HG03354 (cell line): Measurements from ENCODE around the gene CATSPERD.
"Not testable (repeated sequence)": the region's sequence is repeated elsewhere in the genome, so short reads cannot be mapped to it uniquely, and the experiment has no call there.

ENCODE experiments used
- ATAC-seq: cut with Tn5 transposase; IDR thresholded peaks from one replicate; pipeline ENCODE4 v1.9.1; 2021; ENCODE audit warnings: mild to moderate bottlenecking; ENCODE audit not compliant: unreplicated experiment, poor library complexity, severe bottlenecking

The CATSPERD gene

DNA sequence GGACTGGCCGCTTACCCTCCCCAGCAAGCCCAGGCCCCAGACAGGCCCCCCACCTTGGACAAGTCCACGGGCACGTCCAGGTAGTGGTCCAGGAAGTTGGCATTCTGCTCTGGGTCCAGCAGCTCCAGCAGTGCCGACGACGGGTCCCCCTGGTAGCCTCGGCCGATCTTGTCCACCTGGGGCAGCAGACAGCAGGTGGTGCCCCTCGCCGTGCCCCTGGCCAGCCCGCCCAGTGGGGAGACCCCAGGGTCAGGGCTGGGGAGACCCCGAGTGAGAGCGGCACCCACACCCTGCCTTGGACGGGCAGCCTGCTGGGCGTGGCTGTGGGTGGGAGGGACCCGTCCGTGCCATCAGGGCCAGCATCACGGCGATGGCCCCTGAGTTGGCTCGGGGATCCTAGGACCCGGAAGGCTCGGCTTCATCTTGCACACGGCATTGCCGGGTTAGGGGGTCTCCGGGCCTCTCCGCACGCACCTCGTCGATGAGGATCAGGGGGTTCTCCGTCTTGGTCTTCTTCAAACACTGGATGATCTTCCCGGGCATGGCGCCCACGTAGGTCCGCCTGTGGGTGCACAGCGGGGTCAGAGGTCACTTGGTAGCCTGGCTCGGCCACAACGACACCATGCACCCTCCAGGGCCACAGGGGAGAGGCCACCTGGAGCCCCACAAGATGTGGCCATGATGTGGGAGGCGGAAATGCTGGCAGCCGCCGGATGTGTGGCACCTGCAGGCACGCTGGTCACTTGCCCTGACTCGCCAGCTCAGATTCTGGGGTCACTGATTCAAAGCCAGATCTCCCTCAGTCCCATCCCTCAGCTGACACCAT is 24.0 kb upstream of the CATSPERD start:
- no peak for ATAC-seq

- no peak for ATAC-seq
Observed at GRCh38 chr19:5697022-5697889, 23.2 kb upstream of the CATSPERD start.

DNA sequence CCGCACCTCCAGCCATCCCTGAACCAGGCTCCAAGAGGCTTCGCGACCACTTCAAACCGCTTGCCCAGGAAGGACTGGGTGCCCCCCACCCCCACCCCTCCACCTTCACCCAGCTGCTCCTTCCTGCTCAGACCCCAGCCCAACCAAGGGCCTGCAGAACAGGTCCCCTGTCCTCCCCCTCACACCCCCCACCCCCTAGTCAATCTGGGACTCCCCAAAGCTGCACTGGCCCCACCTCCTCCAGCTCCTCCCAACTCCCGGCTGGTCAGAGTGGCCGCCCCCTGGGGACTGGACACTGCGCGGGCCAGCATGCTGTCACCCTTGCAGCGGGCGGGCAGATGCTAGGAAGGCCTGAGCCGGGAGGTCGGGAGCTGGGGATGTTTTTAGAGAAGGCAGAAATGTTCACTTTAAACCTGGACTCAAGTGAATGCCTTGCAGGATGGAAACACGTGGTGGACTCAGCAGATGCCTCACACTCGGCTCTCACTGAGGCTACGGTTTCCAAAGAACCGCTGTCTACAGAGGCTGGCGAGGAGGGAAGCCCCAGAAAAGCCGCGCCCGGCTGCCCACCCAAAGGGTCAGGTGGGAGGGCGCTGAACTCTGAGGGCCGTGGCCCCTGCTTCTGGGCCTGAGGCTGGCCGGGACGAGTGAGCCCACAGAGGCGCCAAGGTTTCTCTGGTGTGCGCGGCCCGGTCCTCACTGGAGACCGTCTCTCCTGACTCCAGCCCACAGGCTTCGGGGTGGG is 22.4 kb upstream of the CATSPERD start:
- no peak for ATAC-seq

DNA sequence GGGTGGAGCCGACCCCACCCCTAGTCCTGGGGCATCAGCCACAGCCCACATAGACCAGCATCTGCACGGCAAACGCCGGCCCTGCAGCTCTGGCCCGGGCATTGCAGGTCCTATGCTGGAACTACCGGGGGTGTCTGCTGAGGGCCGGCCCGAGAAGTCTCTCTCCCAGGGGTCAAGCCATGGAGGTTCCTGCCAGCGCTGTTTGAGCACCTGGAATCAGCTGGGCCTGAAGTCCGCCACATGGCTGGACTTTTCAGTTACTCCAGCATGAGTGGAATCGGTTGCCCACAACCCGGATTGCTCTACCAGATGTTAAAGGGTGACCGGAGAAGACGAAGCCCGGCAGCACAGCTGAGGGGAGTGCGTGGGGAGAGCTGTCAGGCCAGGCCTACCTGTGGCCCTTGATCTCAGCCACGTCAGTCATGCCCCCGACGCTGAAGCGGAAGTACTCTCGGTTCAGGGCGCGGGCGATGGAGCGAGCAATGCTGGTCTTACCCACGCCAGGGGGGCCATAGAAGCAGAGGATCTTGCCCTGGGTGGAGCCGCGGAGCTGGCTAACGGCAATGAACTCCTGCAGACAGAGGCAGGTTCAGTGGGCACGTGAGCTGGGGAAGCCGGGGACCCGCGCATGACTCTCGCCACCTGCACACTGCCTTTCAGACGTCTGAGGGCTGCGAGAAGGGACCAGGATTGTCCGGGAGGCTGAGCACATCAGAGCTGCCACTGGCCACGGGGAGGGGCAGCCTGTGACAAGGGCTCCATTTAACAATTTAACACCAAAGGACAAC is 21.6 kb upstream of the CATSPERD start:
- no peak for ATAC-seq

DNA sequence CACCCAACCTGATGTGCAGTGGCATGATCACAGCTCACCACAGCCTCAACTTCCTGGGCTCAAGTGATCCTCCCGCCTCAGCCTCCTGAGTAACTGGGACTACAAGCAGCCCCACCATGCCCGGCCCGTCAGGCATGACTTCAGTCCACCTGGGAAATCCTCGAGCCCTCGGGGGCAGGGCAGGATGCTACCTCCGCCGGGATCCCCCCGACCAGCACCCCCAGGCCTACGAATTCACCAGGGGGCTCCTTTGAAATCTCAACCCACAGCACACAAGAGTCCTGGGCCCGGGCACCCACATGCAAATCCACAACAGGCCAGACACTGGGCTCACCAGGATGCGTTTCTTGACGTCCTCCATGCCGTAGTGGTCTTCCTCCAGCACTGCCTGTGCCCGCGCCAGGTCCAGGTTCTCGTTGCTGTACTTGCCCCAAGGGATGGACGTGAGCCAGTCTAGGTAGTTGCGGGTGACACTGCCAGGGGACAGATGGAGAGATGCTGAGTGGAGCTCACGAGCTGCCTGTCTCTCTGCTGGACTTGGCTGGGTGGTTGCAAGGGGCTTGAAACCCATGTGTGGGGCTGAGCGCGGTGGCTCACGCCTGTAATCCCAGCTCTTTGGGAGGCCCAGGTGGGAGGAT is 19.9 kb upstream of the CATSPERD start:
- no peak for ATAC-seq

DNA sequence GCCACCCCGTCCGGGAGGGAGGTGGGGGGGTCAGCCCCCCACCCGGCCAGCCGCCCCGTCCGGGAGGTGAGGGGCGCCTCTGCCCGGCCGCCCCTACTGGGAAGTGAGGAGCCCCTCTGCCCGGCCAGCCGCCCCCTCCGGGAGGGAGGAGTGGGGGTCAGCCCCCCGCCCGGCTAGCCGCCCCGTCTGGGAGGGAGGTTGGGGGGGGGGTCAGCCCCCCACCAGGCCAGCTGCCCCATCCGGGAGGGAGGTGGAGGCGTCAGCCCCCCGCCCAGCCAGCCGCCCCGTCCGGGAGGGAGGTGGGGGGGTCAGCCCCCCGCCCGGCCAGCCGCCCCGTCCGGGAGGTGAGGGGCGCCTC is 18.4 kb upstream of the CATSPERD start:
- ATAC-seq: not testable (repeated sequence)

DNA sequence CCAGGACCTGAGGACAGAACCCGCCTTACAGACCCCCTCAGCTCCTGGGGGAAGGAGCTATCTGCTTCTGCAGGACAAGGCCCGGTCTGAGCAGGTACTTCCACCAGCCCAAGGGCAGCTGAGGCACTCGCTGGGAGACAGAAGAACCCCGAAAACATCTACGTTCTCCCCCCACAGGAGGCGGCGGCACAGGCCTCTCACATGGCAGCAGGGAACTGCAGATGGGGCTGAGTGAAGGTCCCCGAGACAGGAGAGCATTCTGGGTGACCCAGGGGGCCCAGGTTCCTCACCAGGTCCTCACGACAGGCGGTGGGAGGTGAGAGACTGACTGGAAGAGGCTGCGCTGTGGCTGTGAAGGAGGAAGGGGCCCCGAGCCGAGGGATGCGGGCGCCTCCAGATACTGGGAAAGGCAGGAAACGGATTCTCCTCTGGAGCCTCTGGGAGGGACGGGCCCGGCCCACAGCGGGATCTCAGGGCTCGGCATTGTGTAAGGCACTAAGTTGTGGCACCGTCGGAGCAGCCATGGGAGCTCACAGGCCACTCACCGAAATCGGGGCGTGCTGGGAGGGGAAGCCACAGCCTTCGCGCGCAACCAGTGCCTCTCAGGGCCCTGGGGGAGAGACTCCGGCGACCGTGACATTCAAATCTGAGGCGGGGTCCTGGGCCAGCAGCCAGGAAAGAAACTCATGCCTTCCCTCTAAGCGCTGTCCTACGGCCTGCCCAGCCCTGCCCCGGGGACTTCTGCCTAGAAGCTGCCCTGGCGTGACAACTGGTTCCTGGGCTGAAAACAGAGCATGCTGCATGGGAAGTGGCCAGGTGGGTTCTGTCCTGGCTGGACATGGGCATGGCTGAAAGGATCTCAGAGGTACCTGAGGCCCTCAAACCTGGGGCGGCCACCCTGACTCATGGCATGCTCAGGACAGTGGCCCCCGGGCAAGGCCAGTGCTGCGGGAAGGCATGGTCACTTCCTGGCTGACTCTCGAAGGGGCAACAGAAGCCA is 16.3 kb upstream of the CATSPERD start:
- ATAC-seq: no peak

DNA sequence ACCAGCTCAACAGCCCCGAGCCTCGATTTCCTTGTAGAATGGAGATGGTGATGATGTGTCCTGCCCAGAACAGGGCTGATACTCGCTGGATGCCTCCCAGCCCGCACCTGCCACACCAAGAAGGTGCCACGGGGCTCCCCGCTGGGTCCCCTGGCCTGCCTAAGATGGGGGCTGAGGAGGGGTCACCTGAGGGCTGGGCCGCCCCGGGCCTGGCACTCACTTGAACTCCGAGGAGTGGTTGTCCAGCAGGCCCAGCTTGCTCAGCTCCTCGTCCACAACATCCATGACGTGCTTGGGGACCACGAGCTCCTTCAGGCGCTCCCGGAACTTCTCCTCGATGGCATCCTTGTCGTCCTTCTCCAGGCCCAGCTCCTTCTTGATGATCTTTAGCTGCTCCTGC is 14.9 kb upstream of the CATSPERD start:
- ATAC-seq: no peak

DNA sequence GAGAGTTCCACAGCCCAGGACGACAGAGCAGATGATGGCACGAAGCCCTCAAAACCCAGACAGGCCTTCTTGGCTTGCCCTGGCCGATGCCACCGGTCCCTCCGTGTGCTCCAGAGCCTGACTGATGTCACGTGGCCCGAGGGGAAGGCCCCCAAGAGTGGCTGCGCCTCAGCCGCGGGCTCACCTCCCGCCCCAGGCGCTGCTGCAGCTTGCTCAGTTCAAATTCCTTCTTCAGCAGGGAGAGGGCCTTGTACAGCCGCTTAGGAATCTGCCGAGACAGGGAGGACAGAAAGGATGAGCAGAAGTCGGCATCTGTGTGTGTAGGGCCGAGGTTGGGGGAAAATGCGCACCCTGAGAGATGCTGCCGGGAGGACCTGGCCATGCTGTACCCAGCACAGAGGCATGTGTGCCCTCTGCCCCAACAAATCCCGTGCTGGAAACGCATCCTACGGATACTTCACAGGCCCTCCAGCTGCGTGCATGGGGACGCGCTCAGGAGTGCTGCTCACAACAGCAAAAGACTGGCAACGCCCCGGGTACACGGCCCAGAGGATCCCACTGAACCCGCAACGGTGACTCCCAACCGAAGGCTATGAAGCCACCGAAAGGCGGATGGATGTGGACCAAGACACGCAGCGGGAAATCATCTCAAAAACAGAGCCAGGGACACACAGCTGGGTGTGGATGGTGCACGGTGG is 13.4 kb upstream of the CATSPERD start:
- no peak for ATAC-seq

DNA sequence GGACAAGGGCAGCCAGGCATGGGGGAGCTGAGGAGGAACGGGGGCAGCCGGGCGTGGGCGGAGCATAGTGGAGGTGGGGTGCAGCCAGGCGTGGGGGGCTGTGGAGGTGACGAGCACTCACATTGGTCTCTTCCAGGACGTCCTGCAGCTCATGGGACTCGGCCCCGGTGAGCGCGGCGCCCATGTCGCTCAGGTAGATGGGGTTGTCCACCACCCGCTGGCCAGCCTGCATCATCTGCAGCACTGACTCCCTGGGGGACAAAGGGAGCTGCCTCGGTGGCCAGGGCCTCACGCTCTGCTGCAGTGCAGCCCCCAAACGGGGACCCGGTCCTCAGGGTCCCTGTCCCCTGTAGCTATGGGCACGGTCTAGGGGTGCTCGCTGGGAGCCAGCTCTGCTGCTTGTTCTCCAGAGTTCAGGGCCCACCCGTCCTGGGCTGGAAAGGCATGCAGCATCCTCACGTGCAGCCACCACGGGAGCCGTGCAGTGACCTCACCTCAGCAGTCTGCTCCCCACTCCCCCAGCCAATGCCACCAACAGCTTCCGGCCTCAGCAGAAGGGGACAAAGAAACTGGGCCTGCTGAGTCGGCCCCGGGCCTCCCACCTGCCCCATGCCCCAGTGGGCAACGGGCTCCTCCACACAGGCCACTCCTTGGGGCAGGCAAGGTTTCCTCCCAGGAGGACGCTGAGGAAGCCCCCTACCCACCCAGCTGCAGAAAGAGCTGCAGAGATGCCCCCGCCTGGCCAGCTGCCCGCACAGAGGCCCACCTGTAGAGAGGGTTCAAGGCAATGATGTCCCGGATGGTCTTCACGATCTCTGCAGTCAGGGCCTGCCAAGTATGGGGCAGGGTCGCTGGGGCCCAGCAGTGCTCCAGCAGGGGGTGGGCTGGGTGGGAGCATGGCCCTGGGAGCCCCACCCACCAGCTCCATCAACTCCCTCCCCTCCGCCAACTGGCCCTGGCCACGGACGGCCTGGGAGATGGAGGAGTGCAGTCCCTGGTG is 12.6 kb upstream of the CATSPERD start:
- ATAC-seq: no peak

- no peak for ATAC-seq
Observed at GRCh38 chr19:5711025-5711424, 9.4 kb upstream of the CATSPERD start.

DNA sequence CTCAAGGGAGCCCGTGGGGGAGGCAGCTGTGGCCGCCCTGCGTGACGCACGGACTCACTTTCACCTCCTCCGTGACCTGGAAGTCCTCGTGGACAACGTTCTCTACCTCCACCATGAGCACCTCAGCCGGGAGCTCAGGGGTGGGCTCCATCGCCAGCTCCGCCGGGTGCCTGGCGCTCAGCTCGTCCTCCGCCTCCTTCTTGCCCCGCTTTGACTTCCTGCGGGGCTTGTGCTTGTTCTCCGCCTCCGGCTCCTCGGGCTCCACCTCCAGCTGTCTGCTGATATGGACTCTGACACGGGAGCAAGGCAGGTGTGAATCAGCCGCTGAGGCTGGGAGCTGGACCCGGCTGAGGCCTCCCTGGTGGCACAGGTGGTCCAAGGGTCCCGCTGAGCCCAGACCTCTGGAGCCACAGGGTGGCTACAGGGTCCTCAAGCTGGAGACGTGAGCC is 8.7 kb upstream of the CATSPERD start:
- ATAC-seq: no peak

DNA sequence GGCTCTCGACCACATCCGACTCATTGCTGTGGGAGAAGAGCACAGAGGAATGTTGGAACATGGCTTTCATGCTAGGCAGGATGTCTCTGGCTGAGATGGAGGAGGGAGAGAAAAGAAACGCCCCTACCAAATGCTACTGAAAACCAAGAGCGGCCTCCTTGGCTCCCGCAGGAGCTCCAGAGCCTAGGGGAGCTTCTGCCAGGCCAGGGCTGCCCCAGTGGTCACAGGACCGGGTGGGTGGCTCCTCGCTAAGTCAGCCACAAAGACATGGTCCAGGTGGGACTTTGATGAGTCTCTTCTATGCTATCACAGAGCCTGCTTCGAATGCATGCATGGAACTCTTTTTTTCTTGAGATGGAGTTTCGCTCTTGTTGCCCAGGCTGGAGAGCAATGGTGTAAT is 7.2 kb upstream of the CATSPERD start:
- no peak for ATAC-seq

DNA sequence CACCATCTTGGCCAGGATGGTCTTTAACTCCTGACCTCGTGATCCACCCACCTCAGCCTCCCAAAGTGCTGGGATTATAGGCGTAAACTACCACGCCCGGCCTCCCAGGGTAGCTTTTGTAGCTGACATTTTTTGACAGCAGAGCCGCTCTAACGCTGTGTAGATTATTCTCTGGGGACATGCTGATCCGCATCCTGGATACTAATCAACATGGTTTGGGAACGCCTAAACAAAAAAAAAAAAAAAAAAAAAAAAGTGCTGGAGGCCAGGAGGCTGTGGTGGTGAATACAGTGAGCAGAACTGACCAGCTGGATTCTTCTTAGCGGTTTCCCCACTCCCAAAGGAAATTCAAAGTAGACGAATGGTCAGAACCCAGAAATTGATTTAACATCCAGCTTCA is 5.6 kb upstream of the CATSPERD start:
- ATAC-seq: no peak

DNA sequence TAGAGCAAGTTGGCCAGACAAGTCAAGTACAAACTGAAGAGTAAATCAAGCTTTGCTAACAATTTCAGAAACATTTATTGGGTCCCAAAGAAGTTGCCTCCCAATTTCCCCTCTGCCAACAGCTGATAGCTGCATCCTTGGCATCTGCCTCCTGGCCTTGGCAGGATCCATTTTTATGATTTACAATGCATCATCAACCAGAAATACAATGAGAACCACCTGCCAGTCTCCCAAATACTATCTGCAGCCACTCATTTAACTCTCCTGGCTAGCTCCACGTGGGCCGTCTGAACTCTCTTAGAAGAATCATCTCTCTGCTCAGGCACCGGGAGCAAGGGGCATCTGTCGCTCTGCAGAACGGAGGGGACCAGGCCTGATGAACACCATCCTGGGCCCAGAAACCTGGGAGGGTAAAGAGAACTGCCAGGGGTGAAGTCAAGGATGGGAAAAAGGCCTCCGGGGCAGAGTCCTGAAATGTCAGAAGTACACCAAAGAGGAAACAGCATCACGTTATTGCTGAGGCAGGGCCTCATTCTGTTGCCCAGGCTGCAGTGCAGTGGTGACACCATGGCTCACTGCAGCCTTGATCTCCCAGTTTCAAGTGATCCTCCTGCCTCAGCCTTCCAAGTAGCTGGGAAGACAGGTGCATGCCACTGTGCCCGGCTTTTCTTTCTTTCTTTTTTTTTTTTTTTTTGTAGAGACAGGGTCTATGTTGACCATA is 3.1 kb upstream of the CATSPERD start:
- ATAC-seq: no peak
